ENCODE results near the gene MCM6.

The MCM6 gene

GRCh38 chr2:135863233-135863632, 13.0 kb downstream of the MCM6 start:
- no peak for DNase-seq (ENCODE audit: low read depth in 2 of 2, low spot score in 1 of 2)

GRCh38 chr2:135862718-135863117, 13.5 kb downstream of the MCM6 start:
- no peak for DNase-seq (ENCODE audit: low read depth in 2 of 2, low spot score in 1 of 2)

DNA sequence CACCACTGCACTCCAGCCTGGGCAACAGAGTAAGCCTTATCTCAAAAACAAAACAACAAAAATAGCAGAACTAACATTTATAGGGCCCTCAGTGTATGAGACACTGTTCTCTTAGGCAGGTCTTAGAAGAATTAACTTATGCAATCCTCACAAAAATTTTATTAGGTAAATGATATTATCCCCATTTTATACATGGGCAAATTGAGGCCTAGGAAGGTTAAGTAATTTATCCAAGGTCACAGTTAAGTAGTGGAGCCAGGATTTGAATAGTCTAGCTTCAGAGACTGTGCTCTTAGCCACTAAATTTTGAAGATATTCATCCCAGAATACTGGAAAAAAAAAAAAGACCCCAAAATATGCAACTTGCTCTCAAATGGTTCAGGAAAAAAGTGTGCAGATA, 22.8 kb downstream of the MCM6 start:
- no peak for DNase-seq (ENCODE audit: low read depth in 2 of 2, low spot score in 1 of 2)

- no peak for DNase-seq (ENCODE audit: low read depth in 2 of 2, low spot score in 1 of 2)
Measured at GRCh38 chr2:135851858-135852257, 24.4 kb downstream of the MCM6 start.

DNA sequence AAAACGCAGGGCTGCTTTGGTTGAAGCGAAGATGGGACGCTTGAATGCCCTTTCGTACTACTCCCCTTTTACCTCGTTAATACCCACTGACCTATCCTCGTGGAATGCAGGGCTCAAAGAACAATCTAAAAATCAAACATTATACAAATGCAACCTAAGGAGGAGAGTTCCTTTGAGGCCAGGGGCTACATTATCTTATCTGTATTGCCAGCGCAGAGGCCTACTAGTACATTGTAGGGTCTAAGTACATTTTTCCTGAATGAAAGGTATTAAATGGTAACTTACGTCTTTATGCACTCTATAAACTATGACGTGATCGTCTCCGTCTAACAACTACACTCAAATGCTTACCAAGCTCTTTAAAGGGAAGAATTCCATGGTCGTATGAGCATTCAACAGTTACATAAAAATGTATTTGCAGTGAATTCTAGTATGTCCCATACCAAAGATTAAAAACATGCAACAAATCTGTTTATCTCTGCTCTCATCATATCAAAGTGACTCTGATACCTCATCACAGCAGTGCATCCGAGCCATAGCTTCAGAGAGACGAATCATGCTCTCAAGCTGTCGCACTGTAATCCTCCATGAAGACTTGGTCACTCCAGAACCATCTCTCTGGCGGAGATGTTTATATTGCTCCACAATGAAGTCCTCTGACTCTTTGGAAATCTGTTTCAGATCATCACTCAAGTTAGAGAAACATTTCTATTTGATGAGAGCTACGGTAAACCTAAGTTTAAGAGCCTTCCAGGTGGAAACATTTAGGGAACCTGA, 25.2 kb downstream of the MCM6 start:
- no peak for DNase-seq (ENCODE audit: low read depth in 2 of 2, low spot score in 1 of 2)

GRCh38 chr2:135849087-135849486, 27.2 kb downstream of the MCM6 start:
- no peak for DNase-seq (ENCODE audit: low read depth in 2 of 2, low spot score in 1 of 2)

DNA sequence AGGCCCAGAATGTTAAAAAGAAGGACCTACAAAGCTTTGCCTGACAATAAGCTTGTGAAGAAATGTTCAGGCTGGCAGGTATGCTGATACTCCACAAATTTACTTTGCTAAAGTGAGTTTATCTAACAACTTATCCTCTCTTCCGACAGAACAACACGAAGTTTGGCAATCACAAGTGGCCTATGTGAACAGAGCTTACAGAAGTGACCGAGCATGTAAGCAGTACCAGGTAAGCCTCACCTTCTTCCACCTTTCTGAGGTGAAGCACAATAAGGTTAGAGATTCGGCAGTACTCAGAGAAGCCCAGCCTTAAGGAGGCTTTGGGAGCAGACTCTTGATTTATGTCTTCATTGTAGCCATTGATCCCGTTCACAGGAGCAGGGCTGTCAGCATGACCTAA, 30.2 kb downstream of the MCM6 start:
- DNase-seq (ENCODE audit: low read depth in 2 of 2, low spot score in 1 of 2) = no peak

DNA sequence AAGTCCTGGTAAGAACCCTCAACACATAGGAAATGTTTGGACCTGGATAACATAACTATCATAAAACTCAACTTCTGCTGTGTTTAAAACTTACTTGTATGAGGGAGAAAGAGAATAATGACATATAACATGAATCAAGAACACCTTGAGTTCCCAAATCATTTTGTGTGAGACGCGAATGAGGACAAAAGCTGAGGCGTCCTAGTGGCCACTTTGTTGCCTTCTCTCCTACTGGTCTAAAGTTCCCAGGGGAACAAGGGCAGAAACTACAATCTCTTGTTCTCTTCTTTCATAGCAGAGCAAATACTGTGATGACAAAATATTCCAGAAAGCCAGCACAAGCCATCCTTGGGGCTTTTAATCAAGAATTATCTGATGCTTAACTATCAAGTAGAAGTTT, 31.0 kb downstream of the MCM6 start:
- no peak for DNase-seq (ENCODE audit: low read depth in 2 of 2, low spot score in 1 of 2)

DNA sequence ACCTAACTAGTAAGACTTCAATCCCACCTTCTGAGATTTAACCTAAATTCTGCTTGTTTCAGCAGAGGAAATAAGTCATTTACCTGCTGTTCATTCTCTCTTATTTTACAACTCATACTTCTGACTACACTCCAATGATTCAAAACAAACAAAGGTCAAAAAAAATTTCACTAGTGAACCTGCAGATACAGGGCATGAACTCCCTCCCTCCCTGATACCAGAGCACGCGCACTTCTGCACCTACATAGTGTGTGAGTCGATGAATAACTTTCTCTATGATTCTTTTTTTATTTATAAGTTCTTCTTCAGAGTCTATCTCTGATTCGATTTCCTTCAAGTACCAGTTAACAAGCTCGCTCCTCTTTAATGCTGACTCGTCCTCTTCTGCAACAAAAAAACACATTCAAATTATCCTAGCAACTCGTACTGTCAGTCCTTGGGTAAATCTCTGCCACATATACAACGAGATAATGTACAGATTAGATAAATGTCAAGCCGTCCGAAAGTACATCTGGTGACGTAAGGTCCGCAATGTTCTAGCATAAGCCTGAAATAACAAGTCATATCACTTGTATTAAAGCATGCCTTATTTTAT, 31.8 kb downstream of the MCM6 start:
- no peak for DNase-seq (ENCODE audit: low read depth in 2 of 2, low spot score in 1 of 2)

DNA sequence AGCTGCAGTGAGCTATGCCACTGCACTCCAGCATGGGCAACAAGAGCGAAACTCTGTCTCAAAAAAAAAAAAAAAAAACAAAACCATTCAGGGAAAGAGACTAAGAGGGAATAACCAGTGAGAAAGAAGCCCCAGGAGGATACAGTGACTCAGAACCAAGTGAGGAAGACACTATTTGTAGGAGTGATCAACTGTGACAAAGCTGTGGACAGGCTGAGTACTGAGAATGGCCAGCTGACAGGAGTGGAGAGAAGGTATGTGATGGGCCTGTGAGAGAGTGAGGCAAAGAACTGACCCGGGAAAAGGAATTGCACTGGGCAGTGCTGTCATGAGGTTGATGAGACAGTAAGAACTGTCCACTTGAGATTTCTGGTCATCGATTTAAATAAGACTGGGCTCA, 32.6 kb downstream of the MCM6 start:
- no peak for DNase-seq (ENCODE audit: low read depth in 2 of 2, low spot score in 1 of 2)

GRCh38 chr2:135840601-135841000, 35.6 kb downstream of the MCM6 start:
- no peak for DNase-seq (ENCODE audit: low read depth in 2 of 2, low spot score in 1 of 2)

- DNase-seq (ENCODE audit: low read depth in 2 of 2, low spot score in 1 of 2) = no peak
Measured at GRCh38 chr2:135839713-135840112, 36.5 kb downstream of the MCM6 start.

GRCh38 chr2:135838502-135838901, 37.7 kb downstream of the MCM6 start:
- DNase-seq (ENCODE audit: low read depth in 2 of 2, low spot score in 1 of 2) = no peak

GRCh38 chr2:135836596-135837270, 39.5 kb downstream of the MCM6 start, which contains the start of gene LCT:
Gene LCT (minus strand): TSS chr2:135837184. CDS start chr2:135837169, 15 bp downstream.
- DNase-seq (ENCODE audit: low read depth in 2 of 2, low spot score in 1 of 2) = no peak

- no peak for DNase-seq (ENCODE audit: low read depth in 2 of 2, low spot score in 1 of 2)
Measured at GRCh38 chr2:135832891-135833290, 43.4 kb downstream of the MCM6 start.

- DNase-seq (ENCODE audit: low read depth in 2 of 2, low spot score in 1 of 2) = no peak
Measured at GRCh38 chr2:135831180-135831812, 44.9 kb downstream of the MCM6 start.

DNA sequence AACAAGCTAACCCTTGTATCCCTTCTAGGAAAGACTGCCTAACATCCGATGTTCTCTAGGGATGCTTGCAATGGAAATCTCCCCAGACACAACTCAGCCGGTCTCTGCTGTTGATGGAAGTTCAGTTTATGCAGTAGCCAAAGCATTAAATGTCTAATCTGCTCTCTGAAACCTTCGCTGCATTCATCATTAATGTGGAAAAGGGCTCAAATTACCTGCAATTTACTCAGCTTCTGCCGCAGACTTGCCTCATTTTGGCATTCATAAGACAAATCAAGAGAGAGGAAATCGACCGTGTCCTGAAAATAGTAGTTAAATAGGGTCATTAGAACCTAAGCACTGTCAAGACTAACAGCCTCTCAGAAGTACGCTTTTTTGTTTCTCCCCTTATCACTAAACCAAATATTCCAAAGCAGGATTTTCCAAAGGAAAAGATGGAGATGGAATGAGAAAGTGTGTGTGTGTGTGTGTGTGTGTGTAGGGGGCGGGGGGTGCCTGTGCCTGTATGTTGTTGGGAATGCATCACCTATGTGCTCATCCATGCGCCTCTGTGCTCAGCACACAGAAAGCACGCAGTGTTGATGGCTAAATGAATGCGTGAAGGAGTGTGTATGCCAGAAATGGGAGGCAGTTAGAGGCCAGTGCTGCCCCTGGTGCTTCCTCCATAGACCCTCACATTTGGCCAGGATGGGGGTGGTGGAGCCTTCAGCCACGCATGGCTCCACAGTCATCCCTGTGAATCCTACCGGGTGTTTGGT, 46.7 kb downstream of the MCM6 start:
- DNase-seq (ENCODE audit: low read depth in 2 of 2, low spot score in 1 of 2) = no peak

DNA sequence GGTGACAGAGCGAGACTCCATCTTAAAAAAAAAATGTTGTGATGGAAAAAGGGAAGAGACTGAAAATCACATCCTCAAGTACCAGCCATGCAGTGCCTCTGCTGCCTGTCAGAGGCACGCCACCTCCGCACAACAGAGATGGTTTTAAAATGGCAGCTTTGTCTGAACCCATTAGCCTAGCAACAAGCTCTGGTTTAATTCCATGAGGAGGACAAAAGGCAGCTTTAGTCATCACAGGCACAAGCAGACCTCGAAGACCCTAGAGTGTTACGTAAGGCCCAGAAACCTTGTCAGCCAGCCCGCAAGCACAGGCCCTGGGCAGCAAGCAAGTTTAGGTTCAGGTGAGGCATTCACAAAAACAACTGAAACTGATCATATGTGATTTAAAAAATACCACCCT, 49.7 kb downstream of the MCM6 start:
- no peak for DNase-seq (ENCODE audit: low read depth in 2 of 2, low spot score in 1 of 2)

DNA sequence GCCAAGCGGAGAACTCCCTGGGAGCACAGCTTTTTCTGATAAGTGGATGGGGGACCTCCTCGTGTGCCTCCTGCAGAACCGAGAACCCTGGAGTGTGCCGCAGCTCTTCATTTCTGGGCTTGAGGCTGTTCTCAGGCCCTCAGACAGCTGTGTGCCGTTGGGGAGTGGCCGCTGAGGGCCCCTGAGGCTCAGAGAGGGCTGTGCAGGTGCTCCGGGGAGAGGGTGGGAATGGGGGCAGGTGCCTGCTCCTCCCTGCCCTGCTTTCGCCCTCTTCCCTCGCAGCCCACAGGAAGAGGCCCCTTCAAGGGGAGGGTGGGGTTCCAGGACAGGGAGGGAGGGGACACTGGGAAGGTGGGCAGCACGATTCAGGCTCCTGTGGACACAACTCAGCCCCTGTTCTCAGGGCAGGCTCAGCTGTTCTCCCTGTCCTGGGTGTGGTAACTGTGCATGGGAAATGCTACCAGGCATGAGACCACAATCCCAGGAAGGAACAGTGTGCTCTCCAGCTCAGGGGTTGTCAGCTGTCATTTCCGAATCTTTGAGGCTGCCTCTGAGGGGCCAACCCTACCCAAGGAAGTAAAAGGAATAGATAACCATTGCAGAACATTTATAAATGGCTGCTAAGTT, 50.6 kb downstream of the MCM6 start:
- no peak for DNase-seq (ENCODE audit: low read depth in 2 of 2, low spot score in 1 of 2)

- DNase-seq (ENCODE audit: low read depth in 2 of 2, low spot score in 1 of 2) = no peak
Measured at GRCh38 chr2:135825131-135825530, 51.1 kb downstream of the MCM6 start.

DNA sequence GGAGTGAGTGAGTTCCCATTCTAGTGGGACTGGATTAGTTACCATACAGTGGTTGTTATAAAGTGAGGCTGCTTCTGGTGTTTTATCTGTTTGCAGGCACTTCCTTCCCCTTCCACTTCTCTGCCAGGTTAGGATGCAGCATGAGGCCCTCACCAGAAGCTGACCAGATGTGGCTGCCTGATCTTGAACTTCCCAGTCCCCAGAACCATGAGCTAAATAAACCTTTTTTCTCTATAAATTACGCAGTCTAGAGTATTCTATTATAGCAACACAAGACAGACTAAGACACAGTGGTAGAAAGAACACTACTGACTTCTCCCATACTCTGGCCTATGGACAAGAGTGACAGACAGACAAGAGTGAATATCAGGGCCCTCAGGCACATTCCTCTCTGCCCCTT, 53.4 kb downstream of the MCM6 start:
- DNase-seq (ENCODE audit: low read depth in 2 of 2, low spot score in 1 of 2) = no peak

All from stimulated activated CD8-positive, alpha-beta memory T cell treated with anti-CD3 and anti-CD28 coated beads, Interleukin-4, amount 100 ng/mL, for 1 hour (primary cell).